Measurements from ENCODE around the gene KCNB1. TPM values are rescaled to one million over a fixed set of nuclear protein-coding genes. Genes with fewer than 3 reads are reported as not detected.

Gene KCNB1
- total RNA-seq, 1 experiment from 2014 or later = 0.04 TPM

- no peak for DNase-seq
- intact Hi-C loops (cut with micrococcal nuclease; ENCODE audit: unreplicated experiment) = no loop called here
- Histone ChIP-seq H3K27me3 (ENCODE audit: insufficient read depth, low read depth) (peaks cover 19% of the 10 kb centered on the region), H3F3A (ENCODE audit: insufficient read depth, low read depth) (no peaks in the 10 kb centered on the region), H3K4me2 (no peak overlapping the region), H3K9me2 (ENCODE audit: insufficient read depth) (no peaks in the 10 kb centered on the region), H3K27ac (no peak overlapping the region), H3K4me3 (no peak overlapping the region), H3K9me3 (ENCODE audit: insufficient read depth, low read depth) (no peaks in the 10 kb centered on the region), H4K20me1 (ENCODE audit: insufficient read depth) (no peaks in the 10 kb centered on the region), H3K36me3 (ENCODE audit: low read depth) (no peaks in the 10 kb centered on the region), H2AFZ (no peak overlapping the region), H3K79me2 (ENCODE audit: low read depth) (no peaks in the 10 kb centered on the region), H3K4me1 (replicated peaks; ENCODE audit: insufficient read depth) (no peaks in the 10 kb centered on the region)
- no TSS peak for BruUV-seq (replicated peaks)
- TF ChIP-seq CTCF (conservative IDR thresholded peaks at IDR 0.05) (no peak), EZH2 (IDR thresholded peaks at IDR 0.05; ENCODE audit: low read depth) (no peak)
- ChIA-PET CTCF (no interaction called here), POLR2A (ENCODE audit: unreplicated experiment) (no interaction called here)
Observed at GRCh38 chr20:49497398-49497669, 14.9 kb upstream of the KCNB1 start.

- Histone ChIP-seq H3K36me3 (ENCODE audit: low read depth) (no peaks in the 10 kb centered on the region), H3K27me3 (ENCODE audit: insufficient read depth, low read depth) (peaks cover 19% of the 10 kb centered on the region), H3K27ac (no peak overlapping the region), H4K20me1 (ENCODE audit: insufficient read depth) (no peaks in the 10 kb centered on the region), H3F3A (ENCODE audit: insufficient read depth, low read depth) (no peaks in the 10 kb centered on the region), H3K9me3 (ENCODE audit: insufficient read depth, low read depth) (no peaks in the 10 kb centered on the region), H3K4me2 (no peak overlapping the region), H3K4me3 (no peak overlapping the region), H3K9me2 (ENCODE audit: insufficient read depth) (no peaks in the 10 kb centered on the region), H3K79me2 (ENCODE audit: low read depth) (no peaks in the 10 kb centered on the region), H2AFZ (no peak overlapping the region), H3K4me1 (replicated peaks; ENCODE audit: insufficient read depth) (no peaks in the 10 kb centered on the region)
- intact Hi-C loops (cut with micrococcal nuclease; ENCODE audit: unreplicated experiment) = no loop called here
- CTCF ChIA-PET = interaction anchor here (0.5 to 0.6 kb wide), 3 partner anchors 12 to 157 kb away, joined by 3 read pairs; no protein-coding TSS in a partner anchor
- DNase-seq = no peak
- no peak for TF ChIP-seq EZH2 (IDR thresholded peaks at IDR 0.05; ENCODE audit: low read depth)
- POLR2A ChIA-PET (ENCODE audit: unreplicated experiment) = no interaction called here
- BruUV-seq (replicated peaks) = no TSS peak
Observed at GRCh38 chr20:49496553-49497397, 14.3 kb upstream of the KCNB1 start.

- BruUV-seq (replicated peaks) = no TSS peak
Observed at GRCh38 chr20:49496043-49496442, 13.6 kb upstream of the KCNB1 start.

More at GRCh38 chr20:49496043-49496442, 13.6 kb upstream of the KCNB1 start:
- no peaks in the 10 kb centered on the region for H3K9me2 ChIP-seq (ENCODE audit: insufficient read depth)
- peaks cover 19% of the 10 kb centered on the region for H3K27me3 ChIP-seq (ENCODE audit: insufficient read depth, low read depth)
- CTCF ChIA-PET = interaction anchor here (0.6 kb wide), 1 partner anchor 147 kb away, joined by 3 read pairs; no protein-coding TSS in a partner anchor
- H3F3A ChIP-seq (ENCODE audit: insufficient read depth, low read depth) = peaks cover 3% of the 10 kb centered on the region; the same call in 1 of the 2 replicates
- H3K36me3 ChIP-seq (ENCODE audit: low read depth) = no peaks in the 10 kb centered on the region
- no peak overlapping the region for H3K4me2 ChIP-seq
- H3K4me1 ChIP-seq (replicated peaks; ENCODE audit: insufficient read depth) = peaks cover 2% of the 10 kb centered on the region; the same call in 1 of the 2 replicates
- no peaks in the 10 kb centered on the region for H3K79me2 ChIP-seq (ENCODE audit: low read depth)
- intact Hi-C loops (cut with micrococcal nuclease; ENCODE audit: unreplicated experiment) = no loop called here
- H4K20me1 ChIP-seq (ENCODE audit: insufficient read depth) = no peaks in the 10 kb centered on the region
- POLR2A ChIA-PET (ENCODE audit: unreplicated experiment) = no interaction called here
- H3K27ac ChIP-seq = no peak overlapping the region
- no peak overlapping the region for H2AFZ ChIP-seq
- no peak overlapping the region for H3K4me3 ChIP-seq
- H3K9me3 ChIP-seq (ENCODE audit: insufficient read depth, low read depth) = no peaks in the 10 kb centered on the region
- DNase-seq = no peak
- TF ChIP-seq EZH2 (IDR thresholded peaks at IDR 0.05; ENCODE audit: low read depth) (no peak), CTCF (conservative IDR thresholded peaks at IDR 0.05) (no peak)

All from PC-9 (cell line).